AG04449 (cell line): ENCODE results near the gene TSPAN2.
A peak's percentile ranks its signal among the peaks of the same experiment; 100 is the strongest.

ENCODE experiments used
- CTCF ChIA-PET: fragments of 350-600 bp; formaldehyde crosslinking; extraction: SDS; loops from one replicate; lab custom pipeline; 2021; ENCODE audit warnings: antibody characterized with exemption; lab: Yijun Ruan, JAX
- POLR2A ChIA-PET: fragments of 400-600, 350-600 bp; formaldehyde crosslinking; extraction: SDS; loops from one replicate; lab custom pipeline; 2020; ENCODE audit warnings: antibody characterized with exemption, inconsistent platforms; lab: Yijun Ruan, JAX
- DNase-seq: peaks from one replicate; pipeline ENCODE4 v3.0.0-alpha.2; 2010; ENCODE audit warnings: low read depth, low spot score
- H3K4me3 ChIP-seq: 2 replicates; pipeline ENCODE4 v1.5.1; 2011; ENCODE audit warnings: low read depth, mild to moderate bottlenecking, control low read depth, low read length
- TF ChIP-seq, protein P1 (sequence below): IDR thresholded peaks from one replicate; pipeline ENCODE4 v1.5.1; 2011; ENCODE audit warnings: mild to moderate bottlenecking, moderate library complexity, low read length, control low read depth, inconsistent platforms; ENCODE audit not compliant: insufficient read depth; ENCODE audit errors: missing control alignments

The TSPAN2 gene

DNA sequence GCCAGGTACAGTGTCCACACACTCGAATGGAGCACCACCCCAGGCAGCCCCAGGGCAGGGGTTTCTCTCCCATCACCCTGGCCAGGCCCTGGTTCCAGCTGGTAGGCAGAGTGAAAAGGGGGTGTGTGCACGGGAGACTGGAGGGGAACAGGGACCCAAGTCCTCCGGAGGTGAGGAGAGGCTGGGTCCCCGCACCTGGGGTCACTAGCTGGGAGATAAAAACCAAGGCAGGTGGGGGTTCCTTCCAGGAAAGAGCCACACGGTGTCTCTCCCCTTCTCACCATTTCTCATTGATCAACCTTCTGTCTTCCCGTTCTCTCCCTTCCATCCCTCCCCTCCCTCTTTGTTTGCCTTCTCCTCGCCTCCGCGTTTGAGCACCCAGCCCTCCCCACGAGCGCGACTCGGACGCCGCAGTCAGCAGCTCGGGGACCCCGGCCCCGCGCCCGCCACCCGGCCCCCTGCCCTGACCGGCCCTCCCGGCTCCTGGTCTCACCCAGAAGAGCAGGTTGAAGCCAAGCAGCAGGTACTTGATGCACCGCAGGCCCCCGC, 358 bp downstream of the TSPAN2 start:
- ChIA-PET POLR2A (no interaction called here), CTCF (interaction anchor here (1.1 to 4.8 kb wide), 6 partner anchors 9 to 507 kb away, joined by 3 to 21 read pairs (median 5); no protein-coding TSS in a partner anchor)
- TF ChIP-seq, protein P1, sequence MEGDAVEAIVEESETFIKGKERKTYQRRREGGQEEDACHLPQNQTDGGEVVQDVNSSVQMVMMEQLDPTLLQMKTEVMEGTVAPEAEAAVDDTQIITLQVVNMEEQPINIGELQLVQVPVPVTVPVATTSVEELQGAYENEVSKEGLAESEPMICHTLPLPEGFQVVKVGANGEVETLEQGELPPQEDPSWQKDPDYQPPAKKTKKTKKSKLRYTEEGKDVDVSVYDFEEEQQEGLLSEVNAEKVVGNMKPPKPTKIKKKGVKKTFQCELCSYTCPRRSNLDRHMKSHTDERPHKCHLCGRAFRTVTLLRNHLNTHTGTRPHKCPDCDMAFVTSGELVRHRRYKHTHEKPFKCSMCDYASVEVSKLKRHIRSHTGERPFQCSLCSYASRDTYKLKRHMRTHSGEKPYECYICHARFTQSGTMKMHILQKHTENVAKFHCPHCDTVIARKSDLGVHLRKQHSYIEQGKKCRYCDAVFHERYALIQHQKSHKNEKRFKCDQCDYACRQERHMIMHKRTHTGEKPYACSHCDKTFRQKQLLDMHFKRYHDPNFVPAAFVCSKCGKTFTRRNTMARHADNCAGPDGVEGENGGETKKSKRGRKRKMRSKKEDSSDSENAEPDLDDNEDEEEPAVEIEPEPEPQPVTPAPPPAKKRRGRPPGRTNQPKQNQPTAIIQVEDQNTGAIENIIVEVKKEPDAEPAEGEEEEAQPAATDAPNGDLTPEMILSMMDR = no peak
- peak overlapping the region; percentile 64 for H3K4me3 ChIP-seq
- DNase-seq = no peak

DNA sequence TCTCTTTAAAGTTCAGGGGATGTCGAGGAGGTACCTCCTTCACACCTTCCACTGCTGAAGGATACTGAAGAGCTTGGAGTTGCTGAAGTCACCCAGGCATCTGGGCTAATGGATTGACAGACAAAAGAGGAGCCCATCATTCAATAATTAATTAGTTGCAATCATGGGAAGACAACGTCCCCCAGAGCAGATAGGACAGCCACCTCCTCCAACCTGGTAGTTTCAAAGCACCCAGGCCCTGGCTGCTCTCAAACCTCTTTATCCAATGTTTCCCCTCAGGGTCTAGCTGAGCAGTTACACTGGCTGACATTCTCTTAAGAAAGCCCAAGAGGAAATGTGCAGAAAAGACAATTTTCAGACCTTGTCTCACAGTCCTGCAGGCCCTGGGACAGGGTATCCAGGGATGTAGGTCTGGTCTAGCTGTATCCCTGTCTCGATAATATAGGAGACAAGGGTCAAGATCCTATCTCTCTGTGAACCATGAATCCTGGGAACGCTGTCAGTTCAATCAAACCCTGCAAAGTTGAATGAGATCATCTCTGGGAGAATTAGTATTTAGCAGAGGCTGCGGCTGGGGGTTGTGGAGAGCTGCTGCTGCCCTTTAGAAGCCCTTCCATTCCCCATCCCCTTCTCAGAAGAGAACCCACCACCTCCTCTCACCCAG, 1.1 kb downstream of the TSPAN2 start:
- no peak overlapping the region for H3K4me3 ChIP-seq
- no peak for DNase-seq
- POLR2A ChIA-PET = interaction anchor here (0.6 kb wide), 1 partner anchor 11 kb away, joined by 3 read pairs; no protein-coding TSS in a partner anchor
- CTCF ChIA-PET = interaction anchor here (0.9 to 4.8 kb wide), 4 partner anchors 18 to 508 kb away, joined by 3 to 21 read pairs (median 5); no protein-coding TSS in a partner anchor
- TF ChIP-seq, protein P1 = no peak

DNA sequence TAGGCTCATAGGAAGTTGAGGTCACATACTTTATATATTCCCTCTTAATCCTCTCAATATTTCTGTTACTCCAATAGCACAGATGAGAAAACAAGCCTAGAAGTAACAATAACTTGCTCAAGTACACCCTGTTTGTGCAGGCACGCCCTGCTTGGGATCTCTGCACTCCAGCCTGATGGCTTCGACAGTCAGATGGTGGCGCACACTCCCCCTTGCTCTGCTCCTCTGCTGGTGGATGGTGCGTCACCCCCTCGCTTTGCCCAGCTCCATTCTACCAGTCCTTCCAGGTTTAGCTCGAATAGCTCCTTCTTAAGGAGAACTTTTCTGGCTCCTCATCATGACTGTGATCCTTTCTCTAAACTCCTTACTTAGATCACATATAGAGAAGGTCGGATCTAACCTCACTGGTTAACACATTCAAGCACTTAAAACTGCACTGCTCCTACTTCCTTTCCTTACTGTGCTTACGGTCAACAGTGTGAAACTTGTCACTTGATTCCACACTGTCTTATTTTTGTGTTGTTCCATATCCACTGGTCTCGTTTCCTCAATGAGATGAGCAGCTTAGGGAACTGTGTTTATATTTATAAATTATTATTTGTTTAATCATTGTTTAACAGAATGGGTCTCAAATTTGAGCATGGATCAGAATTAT, 3.0 kb downstream of the TSPAN2 start:
- DNase-seq = no peak
- no peak overlapping the region for H3K4me3 ChIP-seq
- ChIA-PET POLR2A (no interaction called here), CTCF (interaction anchor here (1.1 to 4.8 kb wide), 3 partner anchors 26 to 509 kb away, joined by 3 to 21 read pairs (median 7); no protein-coding TSS in a partner anchor)
- TF ChIP-seq, protein P1 = no peak

DNA sequence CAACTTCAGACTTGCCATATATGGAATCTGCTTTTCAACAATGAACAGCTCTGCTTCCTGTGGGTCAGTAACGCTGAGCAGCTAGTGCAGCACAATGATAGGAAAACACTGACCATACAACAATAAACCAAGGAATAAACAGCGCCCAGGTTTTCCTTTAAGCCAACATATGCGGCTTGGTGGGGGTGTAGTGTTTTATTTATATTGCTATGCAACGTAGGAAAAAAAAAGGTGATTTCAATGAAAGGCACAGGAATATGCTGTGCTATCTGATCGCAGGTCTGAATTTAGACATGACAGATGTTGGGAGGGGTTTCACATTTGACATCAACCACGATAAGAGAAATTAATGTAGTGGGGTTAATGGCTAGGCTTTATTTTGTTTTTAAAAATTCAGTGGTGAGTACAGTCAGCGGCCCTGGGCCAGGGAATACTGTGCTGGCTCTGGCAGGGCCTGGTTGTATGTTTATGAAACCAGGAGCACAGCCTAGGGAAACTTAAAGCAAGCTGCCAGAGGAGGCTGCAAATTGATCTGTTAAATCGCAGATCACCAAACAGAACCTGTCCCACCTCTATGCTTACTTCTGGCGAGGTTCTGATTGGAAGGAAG, 4.3 kb downstream of the TSPAN2 start:
- DNase-seq = no peak
- H3K4me3 ChIP-seq = no peak overlapping the region
- POLR2A ChIA-PET = no interaction called here
- TF ChIP-seq, protein P1 = no peak
- CTCF ChIA-PET = interaction anchor here (4.8 kb wide), 1 partner anchor 27 kb away, joined by 21 read pairs; no protein-coding TSS in a partner anchor

DNA sequence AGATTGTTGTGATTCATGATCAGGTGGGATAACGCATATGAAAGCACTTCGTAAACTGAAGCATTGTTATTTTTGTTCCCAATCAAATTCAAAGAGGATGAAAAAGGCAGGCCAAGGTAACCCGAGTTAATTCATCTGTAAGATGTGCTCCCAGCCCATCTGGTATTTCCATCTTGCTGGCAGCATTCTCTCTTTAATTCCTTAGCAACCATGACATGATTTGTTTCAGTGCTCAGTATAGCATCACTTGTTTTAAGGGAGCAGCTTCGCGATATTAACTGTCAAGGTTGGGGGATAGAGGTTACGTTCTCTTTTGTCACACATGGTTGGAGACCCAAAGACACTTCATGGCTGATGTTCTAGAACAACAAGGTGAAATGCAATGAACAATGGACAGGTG, 6.4 kb downstream of the TSPAN2 start:
- ChIA-PET POLR2A (no interaction called here), CTCF (interaction anchor here (1.2 to 3.1 kb wide), 2 partner anchors 12 to 30 kb away, joined by 3 to 15 read pairs; no protein-coding TSS in a partner anchor)
- no peak overlapping the region for H3K4me3 ChIP-seq
- TF ChIP-seq, protein P1 = no peak
- no peak for DNase-seq

DNA sequence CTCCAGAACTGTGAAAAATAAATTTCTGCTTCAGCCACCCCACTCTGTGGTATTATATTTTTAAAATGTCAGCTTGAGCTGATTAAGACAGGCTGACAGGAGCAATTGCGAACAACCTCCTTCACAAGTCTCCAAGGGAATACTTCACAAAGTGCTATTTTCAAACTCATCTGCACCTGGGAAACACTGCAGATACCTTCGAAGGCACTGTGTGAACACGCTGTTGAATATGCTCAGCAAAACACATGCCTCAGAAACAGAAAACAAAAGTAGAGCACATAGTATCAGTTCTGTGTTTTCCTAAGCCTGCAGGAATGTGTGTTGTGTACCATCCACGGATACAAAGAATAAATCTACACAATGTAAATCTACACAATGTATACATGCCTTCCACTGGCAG, 10.6 kb downstream of the TSPAN2 start:
- no peak overlapping the region for H3K4me3 ChIP-seq
- ChIA-PET CTCF (interaction anchor here (1.3 to 2.5 kb wide), 2 partner anchors 11 to 26 kb away, joined by 3 to 6 read pairs; partner anchors contain the start of gene TSPAN2), POLR2A (no interaction called here)
- DNase-seq = no peak
- TF ChIP-seq, protein P1 = no peak
